ENCODE data around the gene SEMA3B. TPM values are rescaled to one million over a fixed set of nuclear protein-coding genes. Genes with fewer than 3 reads are reported as not detected.

Gene SEMA3B
- total RNA-seq, 1 experiment from 2014 or later: 6.4 TPM

DNA sequence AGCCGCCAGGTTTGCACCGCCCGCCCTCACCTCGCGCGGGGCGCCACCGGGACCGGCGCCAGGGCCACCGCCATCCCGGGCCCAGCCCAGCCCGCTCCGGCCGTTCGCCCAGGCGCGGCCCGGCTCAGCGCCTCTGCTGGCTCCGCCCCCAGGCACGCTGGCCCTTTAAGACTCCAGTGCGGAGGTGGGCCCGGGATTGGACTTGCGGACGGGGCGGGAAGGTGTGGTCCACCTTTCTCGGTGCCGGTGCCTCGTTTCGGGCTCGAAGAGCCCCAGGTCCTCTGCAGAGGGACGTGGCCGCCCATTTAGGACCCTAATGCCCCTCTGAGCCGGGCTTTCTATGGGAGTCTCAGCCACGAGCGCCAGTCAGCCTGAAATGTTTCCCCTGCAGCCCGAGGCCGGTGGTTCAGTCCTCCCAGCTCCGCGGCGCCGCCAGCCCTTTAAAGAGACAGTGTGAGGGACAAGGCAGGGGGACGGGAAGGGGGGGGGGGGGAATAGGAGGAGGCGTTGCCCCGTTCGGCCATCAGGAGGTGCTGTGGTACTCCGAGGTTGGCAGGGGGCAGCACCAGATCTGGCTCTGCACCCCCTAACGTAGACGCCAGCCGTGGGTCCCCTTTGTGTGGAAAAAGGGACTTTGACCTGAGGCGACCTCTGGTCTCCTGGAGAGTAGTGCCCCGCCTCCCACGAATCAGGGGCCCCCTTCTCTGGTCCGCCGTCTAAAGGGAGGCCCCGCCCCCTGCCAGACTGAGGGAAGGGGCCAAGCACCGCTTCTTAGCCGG lies 52.6 kb downstream of the SEMA3B start:
- Histone ChIP-seq H3K9me3 (ENCODE audit: control insufficient read depth, low read depth, low read length) (no peaks in the 10 kb centered on the region), H3T11ph (ENCODE audit: low read length) (no peak overlapping the region), H3K23me2 (ENCODE audit: insufficient read length, low read depth, low read length, poor library complexity, severe bottlenecking) (peaks cover 15% of the 10 kb centered on the region), H2BK5ac (ENCODE audit: insufficient read length, low read length) (peak overlapping the region; percentile 81), H3K56ac (ENCODE audit: insufficient read length, low read depth, low read length) (no peak overlapping the region), H3K4me2 (ENCODE audit: insufficient read depth, insufficient read length, low read length) (peak overlapping the region; percentile 37), H2BK20ac (ENCODE audit: low read depth, low read length, poor library complexity, severe bottlenecking) (no peak overlapping the region), H2BK15ac (ENCODE audit: low read depth, low read length) (no peak overlapping the region), H3K9ac (ENCODE audit: extremely low read depth, insufficient read length, low read length) (peak overlapping the region; percentile 87), H3K79me2 (ENCODE audit: insufficient read depth, low read length) (peaks cover 5% of the 10 kb centered on the region; the same call in 1 of the 2 replicates), H2BK12ac (ENCODE audit: insufficient read length, low read depth, low read length) (no peak overlapping the region), H3K79me1 (ENCODE audit: insufficient read depth, low read depth, low read length, poor library complexity, severe bottlenecking) (no peaks in the 10 kb centered on the region), H3K4ac (ENCODE audit: low read depth, low read length) (no peak overlapping the region), H3K18ac (ENCODE audit: insufficient read length, low read depth, low read length) (peak overlapping the region; percentile 96), H3K4me1 (ENCODE audit: insufficient read depth, low read length) (peaks cover 6% of the 10 kb centered on the region; the same call in 1 of the 2 replicates), H4K8ac (replicated peaks; ENCODE audit: insufficient read length, low read depth, low read length) (no peak overlapping the region), H4K5ac (ENCODE audit: insufficient read length, low read depth, low read length) (no peak overlapping the region), H2AK5ac (ENCODE audit: insufficient read length, low read length) (no peak overlapping the region), H4K20me1 (ENCODE audit: control insufficient read depth, insufficient read depth, insufficient read length) (no peaks in the 10 kb centered on the region), H3K23ac (ENCODE audit: insufficient read length, low read depth, low read length) (no peak overlapping the region), H4K91ac (ENCODE audit: insufficient read length, low read depth, low read length) (no peak overlapping the region), H3K14ac (ENCODE audit: insufficient read depth, low read length) (peak overlapping the region; percentile 98), H2BK120ac (ENCODE audit: low read depth, low read length, poor library complexity, severe bottlenecking) (no peak overlapping the region), H3K27me3 (ENCODE audit: insufficient read depth, low read length) (no peaks in the 10 kb centered on the region), H3K27ac (ENCODE audit: insufficient read length, low read depth, low read length) (no peak overlapping the region), H2AFZ (ENCODE audit: low read length) (no peak overlapping the region)
- H3K4me1 Mint-ChIP-seq: peaks cover 27 to 42% of the 10 kb centered on the region in 2 experiments
- H3K27ac Mint-ChIP-seq: peak overlapping the region; percentile 98 to 100 (median 99)
- TF ChIP-seq, protein P1, sequence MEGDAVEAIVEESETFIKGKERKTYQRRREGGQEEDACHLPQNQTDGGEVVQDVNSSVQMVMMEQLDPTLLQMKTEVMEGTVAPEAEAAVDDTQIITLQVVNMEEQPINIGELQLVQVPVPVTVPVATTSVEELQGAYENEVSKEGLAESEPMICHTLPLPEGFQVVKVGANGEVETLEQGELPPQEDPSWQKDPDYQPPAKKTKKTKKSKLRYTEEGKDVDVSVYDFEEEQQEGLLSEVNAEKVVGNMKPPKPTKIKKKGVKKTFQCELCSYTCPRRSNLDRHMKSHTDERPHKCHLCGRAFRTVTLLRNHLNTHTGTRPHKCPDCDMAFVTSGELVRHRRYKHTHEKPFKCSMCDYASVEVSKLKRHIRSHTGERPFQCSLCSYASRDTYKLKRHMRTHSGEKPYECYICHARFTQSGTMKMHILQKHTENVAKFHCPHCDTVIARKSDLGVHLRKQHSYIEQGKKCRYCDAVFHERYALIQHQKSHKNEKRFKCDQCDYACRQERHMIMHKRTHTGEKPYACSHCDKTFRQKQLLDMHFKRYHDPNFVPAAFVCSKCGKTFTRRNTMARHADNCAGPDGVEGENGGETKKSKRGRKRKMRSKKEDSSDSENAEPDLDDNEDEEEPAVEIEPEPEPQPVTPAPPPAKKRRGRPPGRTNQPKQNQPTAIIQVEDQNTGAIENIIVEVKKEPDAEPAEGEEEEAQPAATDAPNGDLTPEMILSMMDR (conservative IDR thresholded peaks at IDR 0.05): peak; percentile 78
- peaks cover 37 to 59% (median 47%) of the 10 kb centered on the region in 3 experiments for H3K36me3 Mint-ChIP-seq (ENCODE audit: insufficient read depth in 1 of 3, low read depth in 3 of 3)
- H3K27me3 Mint-ChIP-seq (ENCODE audit: low read depth): no peaks in the 10 kb centered on the region
- no CpG with 5 or more reads among the region's 59 CpGs for WGBS (ENCODE audit: extremely low coverage, insufficient read length, low lambda C conversion rate)
- DNase-seq: peak; percentile 94
- H3K9me3 Mint-ChIP-seq: no peaks in the 10 kb centered on the region
- H3K4me3 Mint-ChIP-seq: peak overlapping the region; percentile 85 to 90
